C4-2B (cell line): ENCODE data around the gene EXOC7.

Experiments
- CTCF ChIP-seq: fragments of 450-650 bp; conservative IDR thresholded peaks from 2 replicates; pipeline ENCODE4 v1.5.1; 2017; ENCODE audit warnings: mild to moderate bottlenecking
- ZFX ChIP-seq: fragments of 450-650 bp; IDR thresholded peaks from 2 replicates; pipeline ENCODE4 v1.6.1; 2017

GRCh38 chr17:76131051-76131691 lies 27.6 kb upstream of the EXOC7 start:
- TF ChIP-seq CTCF (no peak), ZFX (no peak)
